Measurements from ENCODE around the gene MRM3.

- TF ChIP-seq CTCF (IDR thresholded peaks at IDR 0.05; ENCODE audit: low read depth, low read length, poor library complexity, severe bottlenecking) (no peak), EZH2phosphoT487 (IDR thresholded peaks at IDR 0.05; ENCODE audit: borderline replicate concordance, low read length) (no peak)
Measured at GRCh38 chr17:750431-751037, 31.6 kb upstream of the MRM3 start.

All from DOHH2 (cell line).